Neural cell (in vitro differentiated cells): ENCODE results near the gene TSPAN11. TPM values are rescaled to one million over a fixed set of nuclear protein-coding genes. Genes with fewer than 3 reads are reported as not detected.

Experiments
- H2AFZ ChIP-seq: fragments of 200-600, 300-800 bp; sonication (generic), shearing (Covaris generic); 2 replicates; pipeline ENCODE4 v1.6.0; 2014; ENCODE audit warnings: low read depth, mild to moderate bottlenecking, antibody characterized with exemption, low read length, moderate library complexity
- H3F3A ChIP-seq: fragments of 200-600 bp; shearing (Covaris generic); 2 replicates; pipeline ENCODE4 v1.6.1; 2016; ENCODE audit warnings: mild to moderate bottlenecking, moderate library complexity, mixed read lengths, antibody characterized with exemption, low read length; ENCODE audit not compliant: insufficient read depth, poor library complexity, severe bottlenecking
- H3K27ac ChIP-seq: fragments of 200-600, 300-800 bp; sonication (generic), shearing (Covaris generic); 2 replicates; pipeline ENCODE4 v1.5.1; 2014; ENCODE audit warnings: mild to moderate bottlenecking, low read length, moderate library complexity
- H3K27me3 ChIP-seq: fragments of 300-800, 200-600 bp; sonication (generic), shearing (Covaris generic); 2 replicates; pipeline ENCODE4 v1.6.0; 2014; ENCODE audit warnings: mild to moderate bottlenecking, low read depth, low read length, moderate library complexity; ENCODE audit not compliant: insufficient read depth
- H3K36me3 ChIP-seq: fragments of 300-800, 200-600 bp; sonication (generic), shearing (Covaris generic); 2 replicates; pipeline ENCODE4 v1.5.1; 2014; ENCODE audit warnings: mild to moderate bottlenecking, antibody characterized with exemption, low read length, moderate library complexity; ENCODE audit not compliant: insufficient read depth
- H3K4me2 ChIP-seq: fragments of 300-800, 200-600 bp; sonication (generic), shearing (Covaris generic); 2 replicates; pipeline ENCODE4 v1.6.0; 2014; ENCODE audit warnings: mild to moderate bottlenecking, low read length
- H3K4me3 ChIP-seq: fragments of 300-800, 200-600 bp; sonication (generic), shearing (Covaris generic); 2 replicates; pipeline ENCODE4 v1.5.1; 2014; ENCODE audit warnings: mild to moderate bottlenecking, low read length, moderate library complexity
- H3K79me2 ChIP-seq: fragments of 200-600 bp; shearing (Covaris generic); replicated peaks from 2 replicates; pipeline ENCODE4 v1.6.0; 2014; ENCODE audit warnings: mild to moderate bottlenecking, low read length, moderate library complexity; ENCODE audit not compliant: insufficient read depth
- H3K9ac ChIP-seq: fragments of 300-800, 200-600 bp; sonication (generic), shearing (Covaris generic); 2 replicates; pipeline ENCODE4 v1.6.1; 2016; ENCODE audit warnings: mild to moderate bottlenecking, low read length, mixed read lengths
- H3K9me2 ChIP-seq: fragments of 200-600 bp; shearing (Covaris generic); 2 replicates; pipeline ENCODE4 v1.6.1; 2016; ENCODE audit warnings: mild to moderate bottlenecking, low read length, mixed read lengths; ENCODE audit not compliant: insufficient read depth
- H3K9me3 ChIP-seq: fragments of 200-600, 300-800 bp; sonication (generic), shearing (Covaris generic); 2 replicates; pipeline ENCODE4 v1.6.1; 2016; ENCODE audit warnings: mild to moderate bottlenecking, mixed run types, low read length, moderate library complexity, mixed read lengths
- H4K20me1 ChIP-seq: fragments of 200-600 bp; shearing (Covaris generic); 2 replicates; pipeline ENCODE4 v1.6.1; 2016; ENCODE audit warnings: mild to moderate bottlenecking, mixed run types; ENCODE audit not compliant: insufficient read depth
- CTCF ChIP-seq: fragments of 450-650 bp; IDR thresholded peaks from 2 replicates; pipeline ENCODE4 v1.5.1; 2014; ENCODE audit warnings: antibody characterized with exemption, mild to moderate bottlenecking, moderate library complexity; ENCODE audit not compliant: poor library complexity, severe bottlenecking
- MXI1 ChIP-seq: fragments of 450-650 bp; conservative IDR thresholded peaks from 2 replicates; pipeline ENCODE4 v1.6.1; 2014; ENCODE audit warnings: antibody characterized with exemption, mild to moderate bottlenecking; ENCODE audit not compliant: poor library complexity, severe bottlenecking
- REST ChIP-seq: IDR thresholded peaks from 2 replicates; pipeline ENCODE4 v1.6.1; 2012; ENCODE audit warnings: borderline replicate concordance
- polyA plus RNA-seq: library from polyadenylated mRNA; depleted of rRNA; stranded (reverse); fragments of >200 nt; gene quantifications from 2 replicates; pipeline ENCODE4 v1.2.3, GENCODE V29; 2014

Gene TSPAN11
- polyA plus RNA-seq, 1 donor from 2014 or later, result 5.6 TPM

GRCh38 chr12:30988086-30988485, 61.5 kb downstream of the TSPAN11 start:
- H3K4me2 ChIP-seq, result no peak overlapping the region
- H3K27ac ChIP-seq, result no peak overlapping the region
- no peaks in the 10 kb centered on the region for H3F3A ChIP-seq
- H4K20me1 ChIP-seq, result no peaks in the 10 kb centered on the region
- no peaks in the 10 kb centered on the region for H3K36me3 ChIP-seq
- no peaks in the 10 kb centered on the region for H3K79me2 ChIP-seq
- no peaks in the 10 kb centered on the region for H3K27me3 ChIP-seq
- no peak overlapping the region for H2AFZ ChIP-seq
- H3K9me3 ChIP-seq, result no peaks in the 10 kb centered on the region
- no peaks in the 10 kb centered on the region for H3K9me2 ChIP-seq
- TF ChIP-seq CTCF (no peak), REST (no peak), MXI1 (no peak)
- H3K4me3 ChIP-seq, result no peak overlapping the region
- no peak overlapping the region for H3K9ac ChIP-seq

DNA sequence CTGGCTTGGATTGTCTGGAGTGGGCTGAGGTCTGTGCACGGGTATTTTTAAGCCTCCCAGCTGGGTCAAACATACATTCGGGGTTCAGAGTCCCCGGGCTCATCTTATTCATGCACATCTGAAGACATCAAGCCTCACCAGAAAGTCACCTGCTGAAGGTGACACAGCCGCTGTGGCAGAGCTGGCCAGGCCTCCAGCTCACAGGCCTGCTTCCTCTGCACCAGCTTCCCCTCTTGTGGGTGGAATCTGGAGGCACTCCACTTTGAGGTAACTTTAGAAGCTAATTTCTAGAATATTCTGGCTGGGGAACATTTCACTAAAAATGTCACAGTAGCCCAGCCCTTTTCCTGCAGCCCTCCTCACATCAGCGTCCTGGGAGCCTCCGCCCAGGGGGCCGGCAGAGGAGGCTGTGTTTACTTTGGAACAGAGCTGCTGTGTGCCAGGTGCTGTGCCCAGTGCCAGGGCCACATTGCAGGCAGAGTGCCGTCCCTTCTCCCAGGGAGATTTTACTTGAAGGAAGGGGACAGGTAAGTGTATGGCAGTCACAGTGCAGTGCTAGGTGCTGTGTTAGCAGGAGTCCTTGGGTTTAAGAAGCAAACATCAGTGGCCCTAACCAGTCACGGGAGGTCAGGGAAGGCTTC, 62.2 kb downstream of the TSPAN11 start:
- H3K9me2 ChIP-seq, result no peaks in the 10 kb centered on the region
- H3K36me3 ChIP-seq, result no peaks in the 10 kb centered on the region
- no peak overlapping the region for H3K9ac ChIP-seq
- H3F3A ChIP-seq, result no peaks in the 10 kb centered on the region
- no peak overlapping the region for H2AFZ ChIP-seq
- no peak overlapping the region for H3K4me2 ChIP-seq
- H3K27ac ChIP-seq, result no peak overlapping the region
- no peaks in the 10 kb centered on the region for H3K9me3 ChIP-seq
- H3K4me3 ChIP-seq, result no peak overlapping the region
- H3K79me2 ChIP-seq, result no peaks in the 10 kb centered on the region
- H4K20me1 ChIP-seq, result no peaks in the 10 kb centered on the region
- no peaks in the 10 kb centered on the region for H3K27me3 ChIP-seq
- TF ChIP-seq CTCF, result no peak
- no peak for TF ChIP-seq REST
